ENCODE data around the gene OPCML. TPM values are rescaled to one million over a fixed set of nuclear protein-coding genes. Genes with fewer than 3 reads are reported as not detected.

Gene OPCML
- total RNA-seq, 1 donor from 2014 or later: 0.61 TPM

DNA sequence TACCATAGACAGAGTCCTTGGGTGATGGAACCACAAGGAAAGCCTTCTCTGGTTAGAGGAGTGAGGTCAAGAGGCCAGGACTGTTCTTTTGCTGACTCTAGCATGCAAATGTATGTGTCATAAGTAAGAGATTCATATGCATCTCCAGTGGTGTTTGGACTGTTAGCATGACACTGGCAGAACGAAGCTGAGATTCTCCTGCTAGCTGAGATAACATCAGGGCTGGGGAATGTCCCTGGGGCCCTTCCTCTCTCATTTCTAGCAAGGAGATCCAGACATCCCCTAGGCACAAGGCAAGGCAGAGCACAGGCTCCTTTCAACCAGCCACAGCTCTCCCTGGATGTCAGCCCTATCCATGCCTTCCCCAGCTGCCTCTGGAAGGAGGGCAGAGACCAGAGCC, 711.3 kb downstream of the OPCML start:
- Mint-ChIP-seq H3K9me3 (ENCODE audit: unreplicated experiment) (no peaks in the 10 kb centered on the region), H3K27ac (ENCODE audit: unreplicated experiment) (no peak overlapping the region), H3K36me3 (ENCODE audit: unreplicated experiment) (no peaks in the 10 kb centered on the region), H3K4me3 (ENCODE audit: unreplicated experiment) (no peak overlapping the region), H3K4me1 (ENCODE audit: low read depth, unreplicated experiment) (peaks cover 15% of the 10 kb centered on the region), H3K27me3 (ENCODE audit: unreplicated experiment) (no peaks in the 10 kb centered on the region)
- TF ChIP-seq, protein P1, sequence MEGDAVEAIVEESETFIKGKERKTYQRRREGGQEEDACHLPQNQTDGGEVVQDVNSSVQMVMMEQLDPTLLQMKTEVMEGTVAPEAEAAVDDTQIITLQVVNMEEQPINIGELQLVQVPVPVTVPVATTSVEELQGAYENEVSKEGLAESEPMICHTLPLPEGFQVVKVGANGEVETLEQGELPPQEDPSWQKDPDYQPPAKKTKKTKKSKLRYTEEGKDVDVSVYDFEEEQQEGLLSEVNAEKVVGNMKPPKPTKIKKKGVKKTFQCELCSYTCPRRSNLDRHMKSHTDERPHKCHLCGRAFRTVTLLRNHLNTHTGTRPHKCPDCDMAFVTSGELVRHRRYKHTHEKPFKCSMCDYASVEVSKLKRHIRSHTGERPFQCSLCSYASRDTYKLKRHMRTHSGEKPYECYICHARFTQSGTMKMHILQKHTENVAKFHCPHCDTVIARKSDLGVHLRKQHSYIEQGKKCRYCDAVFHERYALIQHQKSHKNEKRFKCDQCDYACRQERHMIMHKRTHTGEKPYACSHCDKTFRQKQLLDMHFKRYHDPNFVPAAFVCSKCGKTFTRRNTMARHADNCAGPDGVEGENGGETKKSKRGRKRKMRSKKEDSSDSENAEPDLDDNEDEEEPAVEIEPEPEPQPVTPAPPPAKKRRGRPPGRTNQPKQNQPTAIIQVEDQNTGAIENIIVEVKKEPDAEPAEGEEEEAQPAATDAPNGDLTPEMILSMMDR (IDR thresholded peaks at IDR 0.05; ENCODE audit: partially characterized antibody, unreplicated experiment): no peak
- no peak for DNase-seq

DNA sequence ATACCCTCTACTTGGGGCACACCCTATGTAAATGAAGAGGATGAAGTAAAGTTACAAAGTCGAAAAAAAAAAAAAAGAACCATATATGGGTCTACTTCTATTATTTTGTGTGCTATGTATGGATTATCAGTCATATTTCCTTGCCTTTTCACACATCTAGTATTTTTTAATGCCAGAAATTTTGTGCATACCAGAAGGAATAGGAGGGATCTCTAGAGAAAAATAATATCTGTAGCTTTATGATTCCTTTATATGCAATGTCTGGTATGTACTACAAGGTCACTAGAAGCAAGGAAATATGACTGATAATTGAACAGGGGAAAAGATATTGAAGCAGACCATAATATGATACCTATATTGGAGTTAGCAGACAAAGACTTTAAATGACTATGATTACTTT, 713.4 kb downstream of the OPCML start:
- H3K27ac Mint-ChIP-seq (ENCODE audit: unreplicated experiment): no peak overlapping the region
- DNase-seq: no peak
- TF ChIP-seq, protein P1 (IDR thresholded peaks at IDR 0.05; ENCODE audit: partially characterized antibody, unreplicated experiment): no peak
- H3K4me1 Mint-ChIP-seq (ENCODE audit: low read depth, unreplicated experiment): peaks cover 15% of the 10 kb centered on the region
- H3K4me3 Mint-ChIP-seq (ENCODE audit: unreplicated experiment): no peak overlapping the region
- no peaks in the 10 kb centered on the region for H3K27me3 Mint-ChIP-seq (ENCODE audit: unreplicated experiment)
- H3K9me3 Mint-ChIP-seq (ENCODE audit: unreplicated experiment): peaks cover 2% of the 10 kb centered on the region
- H3K36me3 Mint-ChIP-seq (ENCODE audit: unreplicated experiment): no peaks in the 10 kb centered on the region

DNA sequence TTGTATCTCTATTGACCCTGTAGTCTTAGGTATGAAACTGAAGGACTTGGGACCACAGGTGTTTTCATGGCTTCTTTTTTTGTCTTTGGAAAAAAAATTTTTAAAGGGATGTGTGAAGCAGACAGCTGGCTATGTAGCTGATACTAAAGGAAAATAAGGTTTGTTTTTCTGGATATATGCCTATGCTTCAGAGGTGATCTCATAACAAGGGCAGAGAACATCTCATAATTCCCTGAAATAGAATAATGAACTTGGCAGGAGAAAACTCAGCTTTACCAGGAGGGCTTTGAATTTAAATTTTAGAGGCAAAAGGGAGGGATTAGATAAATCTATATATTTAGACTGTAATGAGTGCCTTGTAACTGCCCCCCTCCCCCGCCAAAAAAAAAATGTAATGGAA, 714.9 kb downstream of the OPCML start:
- H3K27me3 Mint-ChIP-seq (ENCODE audit: unreplicated experiment): no peaks in the 10 kb centered on the region
- H3K36me3 Mint-ChIP-seq (ENCODE audit: unreplicated experiment): no peaks in the 10 kb centered on the region
- H3K27ac Mint-ChIP-seq (ENCODE audit: unreplicated experiment): no peak overlapping the region
- H3K9me3 Mint-ChIP-seq (ENCODE audit: unreplicated experiment): peaks cover 2% of the 10 kb centered on the region
- no peak for DNase-seq
- H3K4me3 Mint-ChIP-seq (ENCODE audit: unreplicated experiment): no peak overlapping the region
- peaks cover 15% of the 10 kb centered on the region for H3K4me1 Mint-ChIP-seq (ENCODE audit: low read depth, unreplicated experiment)
- TF ChIP-seq, protein P1 (IDR thresholded peaks at IDR 0.05; ENCODE audit: partially characterized antibody, unreplicated experiment): no peak

DNA sequence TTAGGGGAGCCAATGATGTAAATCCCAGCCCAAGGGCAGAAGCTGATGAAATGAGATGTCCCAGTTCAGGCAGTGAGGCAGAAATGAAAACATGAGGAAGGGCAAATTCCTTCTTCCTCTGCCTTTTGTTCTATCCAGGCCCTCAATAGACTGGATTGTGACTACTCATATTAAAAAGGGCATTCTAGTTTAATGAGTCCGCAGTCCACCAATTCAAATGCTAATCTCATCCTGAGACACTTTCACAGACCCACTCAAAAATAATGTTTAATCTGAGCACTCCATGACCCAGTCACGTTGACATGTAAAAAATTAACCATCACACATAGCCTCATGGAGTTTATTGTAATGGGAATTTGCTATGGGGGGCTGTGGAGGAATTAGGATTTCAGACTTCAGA, 717.9 kb downstream of the OPCML start:
- DNase-seq: no peak
- Mint-ChIP-seq H3K9me3 (ENCODE audit: unreplicated experiment) (peaks cover 2% of the 10 kb centered on the region), H3K4me3 (ENCODE audit: unreplicated experiment) (no peak overlapping the region), H3K27ac (ENCODE audit: unreplicated experiment) (no peak overlapping the region), H3K27me3 (ENCODE audit: unreplicated experiment) (no peaks in the 10 kb centered on the region), H3K36me3 (ENCODE audit: unreplicated experiment) (no peaks in the 10 kb centered on the region), H3K4me1 (ENCODE audit: low read depth, unreplicated experiment) (peaks cover 1% of the 10 kb centered on the region)
- TF ChIP-seq, protein P1 (IDR thresholded peaks at IDR 0.05; ENCODE audit: partially characterized antibody, unreplicated experiment): no peak

DNA sequence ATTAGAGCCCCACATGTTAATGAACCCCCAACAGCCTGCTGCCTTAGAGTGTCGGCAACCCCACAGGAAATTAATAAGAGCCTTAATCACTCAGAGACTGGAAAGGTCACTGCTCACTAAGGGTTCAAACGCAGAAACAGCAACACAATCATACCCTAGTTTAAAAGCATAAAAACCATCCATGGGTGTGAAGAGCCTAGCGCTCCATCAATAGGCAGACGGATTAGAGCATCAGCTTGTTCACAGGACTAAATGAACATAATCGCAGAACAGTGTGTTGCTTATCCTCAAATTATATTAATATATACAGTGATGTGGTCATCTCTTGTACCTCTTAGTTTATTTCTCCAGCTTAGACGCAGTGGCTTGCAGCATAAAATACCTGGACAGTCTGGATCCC, 720.7 kb downstream of the OPCML start:
- H3K4me3 Mint-ChIP-seq (ENCODE audit: unreplicated experiment): no peak overlapping the region
- H3K27me3 Mint-ChIP-seq (ENCODE audit: unreplicated experiment): no peaks in the 10 kb centered on the region

More for the DNA sequence above, 720.7 kb downstream of the OPCML start:
- TF ChIP-seq, protein P1 (IDR thresholded peaks at IDR 0.05; ENCODE audit: partially characterized antibody, unreplicated experiment): no peak
- peaks cover 2% of the 10 kb centered on the region for H3K9me3 Mint-ChIP-seq (ENCODE audit: unreplicated experiment)
- H3K4me1 Mint-ChIP-seq (ENCODE audit: low read depth, unreplicated experiment): no peaks in the 10 kb centered on the region
- H3K27ac Mint-ChIP-seq (ENCODE audit: unreplicated experiment): no peak overlapping the region
- no peaks in the 10 kb centered on the region for H3K36me3 Mint-ChIP-seq (ENCODE audit: unreplicated experiment)
- DNase-seq: no peak
